Panc1 (cell line): ENCODE data around the gene IKBIP. TPM values are rescaled to one million over a fixed set of nuclear protein-coding genes. Genes with fewer than 3 reads are reported as not detected.

ENCODE experiments used
- ATAC-seq: fragments of 200-7000 bp; cut with Tn5 transposase; 2 replicates; pipeline ENCODE4 v1.9.1; 2020; ENCODE audit warnings: mild to moderate bottlenecking, moderate library complexity
- BruUV-seq: library from RNA; stranded (reverse); fragments of 400-500 nt; replicated peaks from 2 replicates; lab custom pipeline; 2021; lab: Mats Ljungman, UMichigan
- CTCF ChIA-PET: fragments of 300-600 bp; sonication (Branson Sonifier 250); formaldehyde crosslinking; loops from one replicate; lab custom pipeline; 2022; ENCODE audit warnings: antibody characterized with exemption; lab: Charles Lee
- POLR2A ChIA-PET: fragments of 300-600 bp; sonication (Branson Sonifier 250); formaldehyde crosslinking; loops from one replicate; lab custom pipeline; 2022; ENCODE audit warnings: antibody characterized with exemption; lab: Charles Lee
- DNase-seq: peaks from one replicate; pipeline ENCODE4 v3.0.0-alpha.2; 2010; ENCODE audit warnings: low read depth, low spot score
- H3K27ac ChIP-seq: 2 replicates; pipeline ENCODE4 v1.5.1; 2011; ENCODE audit warnings: mild to moderate bottlenecking, low read length, inconsistent platforms
- H3K27me3 ChIP-seq: fragments of 200-500 bp; sonication (Bioruptor generic); 2 replicates; pipeline ENCODE4 v1.6.0; 2014; ENCODE audit warnings: low read length, inconsistent platforms; ENCODE audit not compliant: control insufficient read depth, insufficient read depth
- H3K36me3 ChIP-seq: fragments of 200-500 bp; sonication (Bioruptor generic); 2 replicates; pipeline ENCODE4 v1.5.1; 2014; ENCODE audit warnings: inconsistent platforms, mild to moderate bottlenecking, low read length, moderate library complexity; ENCODE audit not compliant: control insufficient read depth, insufficient read depth
- H3K4me1 ChIP-seq: 2 replicates; pipeline ENCODE4 v1.5.1; 2011; ENCODE audit warnings: inconsistent platforms, mild to moderate bottlenecking, low read length, moderate library complexity; ENCODE audit not compliant: control insufficient read depth, insufficient read depth
- H3K4me3 ChIP-seq, 2 experiments: 2 replicates each; pipeline ENCODE4 v1.5.1; 2011 to 2012; ENCODE audit warnings: low read depth in 2 of 2, low read length in 2 of 2, mild to moderate bottlenecking in 2 of 2, inconsistent platforms in 1 of 2, moderate library complexity in 1 of 2
- H3K9me3 ChIP-seq: fragments of 200-500 bp; sonication (Bioruptor generic); 2 replicates; pipeline ENCODE4 v1.5.1; 2014; ENCODE audit warnings: low read depth, mild to moderate bottlenecking, inconsistent platforms, low read length, moderate library complexity; ENCODE audit not compliant: control insufficient read depth, insufficient read depth
- POLR2AphosphoS5 ChIP-seq: IDR thresholded peaks from 2 replicates; pipeline ENCODE4 v1.6.1; 2012; ENCODE audit warnings: mild to moderate bottlenecking, low read depth, low read length, moderate library complexity
- SIN3A ChIP-seq: IDR thresholded peaks from 2 replicates; pipeline ENCODE4 v1.6.1; 2012; ENCODE audit warnings: low read depth, mild to moderate bottlenecking, low read length, moderate library complexity, borderline replicate concordance; ENCODE audit not compliant: insufficient read depth
- TCF7L2 ChIP-seq: IDR thresholded peaks from 2 replicates; pipeline ENCODE4 v1.6.1; 2011; ENCODE audit warnings: mild to moderate bottlenecking, low read depth, low read length, inconsistent platforms
- in situ Hi-C: cut with HindIII; loops from 2 replicates; pipeline ENCODE4 v1.10.0; 2016; ENCODE audit warnings: low sequenced_read_pairs, low pct_unique_long_range_greater_than_20kb
- intact Hi-C: fragments of 100-400 bp; cut with micrococcal nuclease; formaldehyde crosslinking; loops from one replicate; pipeline ENCODE4 v1.10.0; 2022; ENCODE audit not compliant: unreplicated experiment
- total RNA-seq: library from RNA; stranded (reverse); gene quantifications from one replicate; pipeline ENCODE4 v1.2.1, GENCODE V29; 2021; ENCODE audit not compliant: unreplicated experiment
- TF ChIP-seq, protein P1 (sequence below), 2 experiments: IDR thresholded peaks; 2 replicates each; pipeline ENCODE4 v1.6.1; 2011 to 2012; ENCODE audit warnings: low read depth in 2 of 2, control low read depth in 1 of 2, low read length in 1 of 2, mild to moderate bottlenecking in 1 of 2, moderate library complexity in 1 of 2; ENCODE audit not compliant: insufficient read depth in 1 of 2
- TF ChIP-seq, protein P2 (sequence below): fragments of 450-650 bp; IDR thresholded peaks from 2 replicates; pipeline ENCODE4 v1.5.1; 2017; ENCODE audit warnings: mild to moderate bottlenecking

IKBIP gene
- total RNA-seq, 1 experiment from 2014 or later, result 33.7 TPM

DNA sequence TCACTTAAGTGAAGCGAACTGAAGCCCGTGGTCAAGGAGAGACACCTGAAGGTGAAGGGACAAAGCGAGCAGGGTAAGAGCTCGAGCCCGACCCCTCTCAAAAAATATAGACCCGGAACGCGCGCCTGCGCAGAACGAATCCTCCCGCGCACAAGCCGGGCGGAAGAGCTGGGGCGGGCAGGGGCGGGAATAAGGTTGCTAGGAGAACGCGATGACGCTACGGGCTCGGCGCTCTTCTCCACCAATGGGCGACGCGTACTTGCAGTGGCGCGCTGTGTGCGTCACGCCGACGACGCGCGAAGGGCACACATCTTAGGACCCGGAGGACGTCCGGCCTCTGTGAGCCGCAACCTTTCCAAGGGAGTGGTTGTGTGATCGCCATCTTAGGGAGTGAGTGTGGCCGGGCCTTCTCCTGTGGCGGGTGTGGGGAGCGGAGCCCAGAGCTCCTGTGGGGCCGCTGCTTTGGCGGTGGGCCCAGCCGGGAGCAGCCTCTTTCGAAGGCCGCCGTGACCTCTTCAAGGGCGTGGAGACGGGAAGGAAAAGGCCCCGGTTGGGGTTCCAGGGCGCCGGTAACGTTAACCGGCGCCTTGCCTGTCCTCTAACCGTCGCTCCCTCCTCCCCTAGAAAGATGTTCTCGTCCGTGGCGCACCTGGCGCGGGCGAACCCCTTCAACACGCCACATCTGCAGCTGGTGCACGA lies 51.1 kb downstream of the IKBIP start, which contains the start of gene SLC25A3:
SLC25A3 (plus strand) TSS at position 336 of the 699 bp plus-strand sequence; CDS start at position 629, 293 bp downstream.
- peak within 1 kb of the TSS; percentile 98 for H3K27ac ChIP-seq
- DNase-seq (peak; percentile 81), ATAC-seq (peak; percentile 100)
- H3K36me3 ChIP-seq, result peaks cover 34% of the 10 kb centered on the region
- H3K4me3 ChIP-seq, result peak within 1 kb of the TSS; percentile 56 to 88
- intact Hi-C loops (no loop called here), in situ Hi-C loops (no loop called here)
- POLR2A ChIA-PET, result interaction anchor here (0.5 to 1.0 kb wide), 5 partner anchors 10 to 92 kb away, joined by 3 to 10 read pairs (median 3); partner anchors contain the start of gene IKBIP
- peaks cover 16% of the 10 kb centered on the region for H3K4me1 ChIP-seq
- H3K9me3 ChIP-seq, result no peaks in the 10 kb centered on the region
- TF ChIP-seq, protein P1, sequence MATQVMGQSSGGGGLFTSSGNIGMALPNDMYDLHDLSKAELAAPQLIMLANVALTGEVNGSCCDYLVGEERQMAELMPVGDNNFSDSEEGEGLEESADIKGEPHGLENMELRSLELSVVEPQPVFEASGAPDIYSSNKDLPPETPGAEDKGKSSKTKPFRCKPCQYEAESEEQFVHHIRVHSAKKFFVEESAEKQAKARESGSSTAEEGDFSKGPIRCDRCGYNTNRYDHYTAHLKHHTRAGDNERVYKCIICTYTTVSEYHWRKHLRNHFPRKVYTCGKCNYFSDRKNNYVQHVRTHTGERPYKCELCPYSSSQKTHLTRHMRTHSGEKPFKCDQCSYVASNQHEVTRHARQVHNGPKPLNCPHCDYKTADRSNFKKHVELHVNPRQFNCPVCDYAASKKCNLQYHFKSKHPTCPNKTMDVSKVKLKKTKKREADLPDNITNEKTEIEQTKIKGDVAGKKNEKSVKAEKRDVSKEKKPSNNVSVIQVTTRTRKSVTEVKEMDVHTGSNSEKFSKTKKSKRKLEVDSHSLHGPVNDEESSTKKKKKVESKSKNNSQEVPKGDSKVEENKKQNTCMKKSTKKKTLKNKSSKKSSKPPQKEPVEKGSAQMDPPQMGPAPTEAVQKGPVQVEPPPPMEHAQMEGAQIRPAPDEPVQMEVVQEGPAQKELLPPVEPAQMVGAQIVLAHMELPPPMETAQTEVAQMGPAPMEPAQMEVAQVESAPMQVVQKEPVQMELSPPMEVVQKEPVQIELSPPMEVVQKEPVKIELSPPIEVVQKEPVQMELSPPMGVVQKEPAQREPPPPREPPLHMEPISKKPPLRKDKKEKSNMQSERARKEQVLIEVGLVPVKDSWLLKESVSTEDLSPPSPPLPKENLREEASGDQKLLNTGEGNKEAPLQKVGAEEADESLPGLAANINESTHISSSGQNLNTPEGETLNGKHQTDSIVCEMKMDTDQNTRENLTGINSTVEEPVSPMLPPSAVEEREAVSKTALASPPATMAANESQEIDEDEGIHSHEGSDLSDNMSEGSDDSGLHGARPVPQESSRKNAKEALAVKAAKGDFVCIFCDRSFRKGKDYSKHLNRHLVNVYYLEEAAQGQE (IDR thresholded peaks at IDR 0.05; ENCODE audit: insufficient read depth in 1 of 2, low read depth in 2 of 2, low read length in 1 of 2), result 0 out of 4 replicates have a peak, but pooled peaks of 1 of the 2 experiments have one; percentile 48
- TF ChIP-seq POLR2AphosphoS5, result peak; percentile 99
- TF ChIP-seq SIN3A, result peak; percentile 91; the same call in 1 of the 2 replicates
- no peak; the same call in 1 of the 2 replicates for TF ChIP-seq TCF7L2
- CTCF ChIA-PET, result interaction anchor here (0.6 to 1.6 kb wide), 4 partner anchors 22 to 147 kb away, joined by 4 to 8 read pairs (median 4); no protein-coding TSS in a partner anchor
- no peaks in the 10 kb centered on the region for H3K27me3 ChIP-seq
- no TSS peak for BruUV-seq

DNA sequence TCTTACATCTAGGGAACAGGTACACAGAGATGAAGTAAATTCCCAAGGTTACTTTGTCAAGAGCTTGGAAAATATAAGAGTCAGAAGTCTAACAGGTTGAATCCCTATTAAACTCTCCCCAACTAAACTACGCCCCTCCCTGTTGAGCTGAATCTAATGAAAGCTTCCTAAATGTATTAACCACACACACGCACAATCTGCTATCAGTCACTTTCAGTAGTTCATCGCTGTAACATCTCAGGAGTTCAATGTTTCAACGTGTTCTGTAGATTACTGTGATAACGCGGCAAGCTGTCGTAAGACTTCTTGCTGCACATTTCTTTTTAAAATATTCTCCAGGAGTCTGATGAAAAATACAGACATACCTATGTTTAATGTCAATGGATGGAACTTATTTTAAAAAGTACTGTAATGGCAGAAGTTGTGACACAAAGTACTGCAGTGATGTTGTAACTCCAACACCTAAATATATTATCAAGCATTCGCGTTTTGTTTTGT lies 51.7 kb downstream of the IKBIP start:
- in situ Hi-C loops (no loop called here), intact Hi-C loops (no loop called here)
- Histone ChIP-seq H3K4me3 (peak overlapping the region; percentile 56 to 69), H3K4me1 (peaks cover 16% of the 10 kb centered on the region), H3K9me3 (no peaks in the 10 kb centered on the region), H3K27me3 (no peaks in the 10 kb centered on the region), H3K36me3 (peaks cover 28% of the 10 kb centered on the region), H3K27ac (peak overlapping the region; percentile 98)
- CTCF ChIA-PET, result interaction anchor here (0.6 to 1.6 kb wide), 4 partner anchors 21 to 148 kb away, joined by 4 to 8 read pairs (median 4); no protein-coding TSS in a partner anchor
- TF ChIP-seq SIN3A, result no peak
- TF ChIP-seq, protein P2, sequence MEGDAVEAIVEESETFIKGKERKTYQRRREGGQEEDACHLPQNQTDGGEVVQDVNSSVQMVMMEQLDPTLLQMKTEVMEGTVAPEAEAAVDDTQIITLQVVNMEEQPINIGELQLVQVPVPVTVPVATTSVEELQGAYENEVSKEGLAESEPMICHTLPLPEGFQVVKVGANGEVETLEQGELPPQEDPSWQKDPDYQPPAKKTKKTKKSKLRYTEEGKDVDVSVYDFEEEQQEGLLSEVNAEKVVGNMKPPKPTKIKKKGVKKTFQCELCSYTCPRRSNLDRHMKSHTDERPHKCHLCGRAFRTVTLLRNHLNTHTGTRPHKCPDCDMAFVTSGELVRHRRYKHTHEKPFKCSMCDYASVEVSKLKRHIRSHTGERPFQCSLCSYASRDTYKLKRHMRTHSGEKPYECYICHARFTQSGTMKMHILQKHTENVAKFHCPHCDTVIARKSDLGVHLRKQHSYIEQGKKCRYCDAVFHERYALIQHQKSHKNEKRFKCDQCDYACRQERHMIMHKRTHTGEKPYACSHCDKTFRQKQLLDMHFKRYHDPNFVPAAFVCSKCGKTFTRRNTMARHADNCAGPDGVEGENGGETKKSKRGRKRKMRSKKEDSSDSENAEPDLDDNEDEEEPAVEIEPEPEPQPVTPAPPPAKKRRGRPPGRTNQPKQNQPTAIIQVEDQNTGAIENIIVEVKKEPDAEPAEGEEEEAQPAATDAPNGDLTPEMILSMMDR, result no peak
- no peak for TF ChIP-seq POLR2AphosphoS5
- no peak for TF ChIP-seq TCF7L2
- TF ChIP-seq, protein P1 (IDR thresholded peaks at IDR 0.05; ENCODE audit: insufficient read depth in 1 of 2, low read depth in 2 of 2, low read length in 1 of 2), result no peak
- ATAC-seq, result peak; percentile 1; the same call in 1 of the 2 replicates
- no peak for DNase-seq
- POLR2A ChIA-PET, result interaction anchor here (0.6 to 1.0 kb wide), 4 partner anchors 10 to 92 kb away, joined by 3 to 10 read pairs (median 4); no protein-coding TSS in a partner anchor
- TSS peak; percentile 98 for BruUV-seq
